ENCODE data around the gene TUSC2.

TUSC2 gene, protein sequence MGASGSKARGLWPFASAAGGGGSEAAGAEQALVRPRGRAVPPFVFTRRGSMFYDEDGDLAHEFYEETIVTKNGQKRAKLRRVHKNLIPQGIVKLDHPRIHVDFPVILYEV

DNA sequence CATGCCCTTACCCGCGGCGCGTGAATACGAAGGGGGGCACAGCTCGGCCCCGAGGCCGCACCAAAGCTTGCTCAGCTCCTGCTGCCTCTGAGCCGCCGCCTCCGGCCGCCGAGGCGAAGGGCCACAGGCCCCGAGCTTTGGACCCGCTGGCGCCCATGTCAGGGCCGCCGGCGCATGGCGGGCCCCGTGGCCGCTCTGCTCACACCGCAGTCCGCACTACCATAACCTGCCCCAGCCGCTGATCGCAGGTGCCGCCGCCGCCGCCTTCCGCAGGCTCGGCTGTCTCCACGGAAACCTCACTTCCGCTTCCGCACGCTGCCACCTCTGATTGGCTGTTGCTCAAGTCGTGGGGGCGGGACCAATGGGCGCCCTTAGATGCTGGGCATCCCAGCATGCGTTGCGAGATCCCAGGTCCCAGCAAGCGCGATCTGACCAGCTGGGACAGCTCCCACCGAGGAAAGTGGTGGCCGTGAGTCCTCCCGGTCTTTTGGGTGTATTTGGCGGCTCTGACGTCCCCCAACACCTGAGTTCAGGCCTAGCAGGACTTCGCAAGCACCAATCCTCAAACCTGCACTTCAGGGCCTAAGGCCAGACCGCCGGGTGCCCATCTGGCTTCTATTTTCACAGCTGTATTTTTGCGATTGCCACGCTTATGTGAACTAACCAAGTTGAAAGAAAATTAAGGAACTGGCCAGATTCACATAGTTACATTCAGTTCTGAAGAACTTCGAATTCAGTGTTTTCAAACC is at the start of gene TUSC2:
Gene TUSC2, minus strand, starts transcription at position 281 of the 749 bp plus-strand sequence. Its CDS starts 124 bp downstream, at position 157.
- H3K36me3 ChIP-seq, result peaks cover 39% of the 10 kb centered on the region
- H3K4me3 ChIP-seq (ENCODE audit: low read depth in 1 of 2, low read length in 1 of 2), result peak within 1 kb of the TSS; percentile 79 to 87
- H3K27ac ChIP-seq, result peak within 1 kb of the TSS; percentile 86
- H3K9me3 ChIP-seq, result no peaks in the 10 kb centered on the region
- TF ChIP-seq, protein P1, sequence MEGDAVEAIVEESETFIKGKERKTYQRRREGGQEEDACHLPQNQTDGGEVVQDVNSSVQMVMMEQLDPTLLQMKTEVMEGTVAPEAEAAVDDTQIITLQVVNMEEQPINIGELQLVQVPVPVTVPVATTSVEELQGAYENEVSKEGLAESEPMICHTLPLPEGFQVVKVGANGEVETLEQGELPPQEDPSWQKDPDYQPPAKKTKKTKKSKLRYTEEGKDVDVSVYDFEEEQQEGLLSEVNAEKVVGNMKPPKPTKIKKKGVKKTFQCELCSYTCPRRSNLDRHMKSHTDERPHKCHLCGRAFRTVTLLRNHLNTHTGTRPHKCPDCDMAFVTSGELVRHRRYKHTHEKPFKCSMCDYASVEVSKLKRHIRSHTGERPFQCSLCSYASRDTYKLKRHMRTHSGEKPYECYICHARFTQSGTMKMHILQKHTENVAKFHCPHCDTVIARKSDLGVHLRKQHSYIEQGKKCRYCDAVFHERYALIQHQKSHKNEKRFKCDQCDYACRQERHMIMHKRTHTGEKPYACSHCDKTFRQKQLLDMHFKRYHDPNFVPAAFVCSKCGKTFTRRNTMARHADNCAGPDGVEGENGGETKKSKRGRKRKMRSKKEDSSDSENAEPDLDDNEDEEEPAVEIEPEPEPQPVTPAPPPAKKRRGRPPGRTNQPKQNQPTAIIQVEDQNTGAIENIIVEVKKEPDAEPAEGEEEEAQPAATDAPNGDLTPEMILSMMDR (IDR thresholded peaks at IDR 0.05), result peak; percentile 68
- H3K27me3 ChIP-seq, result no peaks in the 10 kb centered on the region
- H3K4me1 ChIP-seq (ENCODE audit: control insufficient read depth in 1 of 2, insufficient read depth in 1 of 2, low read depth in 1 of 2, low read length in 1 of 2), result peaks cover 51 to 52% of the 10 kb centered on the region in 2 experiments

DNA sequence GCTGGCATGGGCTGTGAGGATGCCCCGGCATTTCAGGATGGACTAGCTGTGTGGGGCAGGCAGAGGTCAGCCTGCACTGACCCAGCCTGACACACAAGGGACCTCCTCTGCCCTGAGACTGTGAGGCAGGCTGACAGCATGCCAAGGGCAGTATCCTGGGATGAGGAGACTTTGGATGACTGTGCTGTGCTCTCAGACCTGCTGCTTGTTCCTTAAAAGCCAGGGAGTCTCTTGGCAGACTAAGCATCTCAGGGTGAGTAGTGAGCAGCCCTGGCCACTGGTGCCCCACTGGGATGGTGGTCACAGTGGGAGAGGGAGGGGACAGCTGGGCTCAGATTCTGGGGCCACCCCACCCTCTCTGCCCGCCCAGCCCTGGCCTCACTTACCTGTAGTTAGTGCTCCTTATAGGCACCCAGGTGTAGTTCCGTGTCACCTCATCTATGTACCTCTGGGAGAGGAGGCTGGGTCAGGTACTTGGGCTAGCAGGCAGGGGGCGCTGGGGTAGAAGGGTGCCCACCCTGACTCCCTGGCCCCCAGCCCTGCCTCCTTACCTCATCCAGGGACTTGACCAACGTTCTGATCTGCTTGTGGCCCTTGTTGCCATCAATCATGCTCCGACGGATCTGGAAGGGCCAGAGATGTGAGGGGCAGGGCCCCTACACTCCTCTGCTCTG is 47.4 kb upstream of the TUSC2 start:
- Histone ChIP-seq H3K36me3 (no peaks in the 10 kb centered on the region), H3K27me3 (peaks cover 14% of the 10 kb centered on the region), H3K9me3 (no peaks in the 10 kb centered on the region), H3K27ac (no peak overlapping the region), H3K4me1 (ENCODE audit: control insufficient read depth in 1 of 2, insufficient read depth in 1 of 2, low read depth in 1 of 2, low read length in 1 of 2) (no peaks in the 10 kb centered on the region), H3K4me3 (ENCODE audit: low read depth in 1 of 2, low read length in 1 of 2) (no peak overlapping the region)
- TF ChIP-seq, protein P1 (IDR thresholded peaks at IDR 0.05), result no peak

DNA sequence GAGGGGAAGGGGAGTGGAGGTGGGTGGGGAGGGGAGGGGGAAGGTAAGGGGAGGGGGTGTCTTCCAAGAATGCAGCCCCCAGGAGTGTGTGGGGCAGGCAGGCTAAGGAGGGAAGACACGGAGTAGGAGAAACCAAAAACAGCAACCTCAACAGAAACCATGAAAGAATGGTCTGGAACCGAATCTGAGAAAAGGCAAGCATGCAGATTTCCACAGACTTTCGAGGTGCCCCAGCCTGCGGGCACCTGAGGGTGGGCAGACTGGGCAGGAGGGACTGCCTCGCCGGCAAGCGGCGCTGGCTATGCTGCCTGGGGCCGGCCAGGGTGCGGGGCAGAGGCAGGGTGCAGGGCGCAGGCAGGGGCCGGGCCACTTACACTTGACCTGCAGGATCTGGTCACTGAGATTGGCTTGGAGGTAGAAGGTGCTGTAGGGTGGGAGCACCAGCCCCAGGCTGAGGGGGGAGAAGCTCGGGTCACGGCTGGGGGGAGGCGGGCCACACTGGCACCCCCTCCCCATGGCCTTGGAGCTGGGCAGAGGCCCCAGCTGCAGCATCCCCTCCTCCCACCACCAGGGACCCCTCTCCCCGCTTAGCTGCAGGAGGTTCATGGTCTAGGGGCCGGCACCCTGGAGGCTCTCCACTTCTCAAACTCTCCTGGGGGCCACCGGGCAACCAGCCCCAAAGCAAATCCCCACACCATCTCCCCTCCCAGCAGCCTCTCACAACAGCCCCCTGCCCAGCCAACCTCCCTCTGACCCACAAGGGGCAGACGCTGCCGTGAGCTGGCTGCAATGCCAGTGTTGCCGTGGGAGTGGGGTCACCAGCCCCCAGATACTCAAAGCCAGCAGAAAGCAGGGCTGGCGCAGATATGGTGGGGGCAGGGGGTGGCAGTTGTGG is 46.6 kb upstream of the TUSC2 start:
- TF ChIP-seq, protein P1 (IDR thresholded peaks at IDR 0.05), result no peak
- Histone ChIP-seq H3K27ac (no peak overlapping the region), H3K27me3 (peaks cover 14% of the 10 kb centered on the region), H3K36me3 (no peaks in the 10 kb centered on the region), H3K9me3 (no peaks in the 10 kb centered on the region), H3K4me1 (ENCODE audit: control insufficient read depth in 1 of 2, insufficient read depth in 1 of 2, low read depth in 1 of 2, low read length in 1 of 2) (no peaks in the 10 kb centered on the region), H3K4me3 (ENCODE audit: low read depth in 1 of 2, low read length in 1 of 2) (no peak overlapping the region)

DNA sequence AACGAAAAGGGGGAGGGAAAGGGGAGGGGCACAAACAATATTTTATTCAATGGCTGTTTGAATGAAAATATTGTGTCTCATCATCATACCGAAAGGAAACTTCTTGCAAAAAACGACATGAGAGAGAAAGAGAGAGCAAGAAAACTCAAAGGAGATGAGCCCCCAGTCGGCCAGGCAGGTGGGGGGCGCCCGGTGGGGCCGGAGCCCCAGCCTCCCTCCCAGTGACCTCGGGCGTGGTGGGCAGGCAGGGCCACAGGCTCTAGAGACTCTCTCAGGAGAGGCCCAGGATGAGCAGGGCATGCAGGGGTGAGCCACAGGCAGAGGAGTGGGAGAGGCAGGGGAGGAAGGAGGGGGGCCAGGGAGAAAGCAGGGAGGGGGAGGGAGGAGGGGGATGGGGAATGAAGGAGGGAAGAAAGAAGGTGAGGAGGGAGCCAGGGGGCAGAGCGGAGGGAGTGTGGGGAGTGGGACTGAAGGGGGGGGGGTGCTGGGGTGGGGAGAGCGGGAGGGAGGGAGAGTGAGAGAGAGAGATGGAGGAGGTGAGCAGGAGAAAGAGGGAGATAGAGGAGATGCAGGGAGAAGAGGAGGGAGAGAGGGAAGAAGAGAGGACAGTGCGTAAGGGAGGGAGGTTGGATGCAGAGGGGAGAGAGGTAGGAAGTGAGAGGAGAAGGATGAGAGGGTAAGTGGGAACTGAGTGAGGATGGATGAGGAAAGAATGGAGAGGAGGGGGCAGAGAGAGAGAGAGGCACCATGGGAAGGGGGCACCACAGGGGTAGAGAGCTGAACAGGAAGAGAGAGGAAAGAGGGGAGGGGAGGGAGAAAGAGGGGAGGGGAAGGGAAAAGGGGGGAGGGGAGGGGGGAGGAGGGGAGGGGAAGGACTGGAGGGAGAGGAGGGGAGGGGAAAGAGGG is 45.4 kb upstream of the TUSC2 start:
- H3K4me1 ChIP-seq (ENCODE audit: control insufficient read depth in 1 of 2, insufficient read depth in 1 of 2, low read depth in 1 of 2, low read length in 1 of 2), result no peaks in the 10 kb centered on the region
- TF ChIP-seq, protein P1 (IDR thresholded peaks at IDR 0.05), result no peak
- H3K9me3 ChIP-seq, result no peaks in the 10 kb centered on the region
- no peak overlapping the region for H3K4me3 ChIP-seq (ENCODE audit: low read depth in 1 of 2, low read length in 1 of 2)
- peaks cover 14% of the 10 kb centered on the region for H3K27me3 ChIP-seq
- H3K36me3 ChIP-seq, result no peaks in the 10 kb centered on the region
- H3K27ac ChIP-seq, result no peak overlapping the region
